ENCODE results near the gene ARNT2.
A peak's percentile ranks its signal among the peaks of the same experiment; 100 is the strongest.

ARNT2 gene

GRCh38 chr15:80526556-80527340, 122.6 kb downstream of the ARNT2 start:
- no peak for DNase-seq

- no peak for DNase-seq
Observed at GRCh38 chr15:80527406-80527805, 123.2 kb downstream of the ARNT2 start.

- DNase-seq, result no peak
Observed at GRCh38 chr15:80527961-80528360, 123.8 kb downstream of the ARNT2 start.

- no peak for DNase-seq
Observed at GRCh38 chr15:80530737-80531365, 126.7 kb downstream of the ARNT2 start.

- DNase-seq, result no peak
Observed at GRCh38 chr15:80531388-80531787, 127.2 kb downstream of the ARNT2 start.

GRCh38 chr15:80531796-80532195, 127.6 kb downstream of the ARNT2 start:
- no peak for DNase-seq

GRCh38 chr15:80533790-80534333, 129.7 kb downstream of the ARNT2 start:
- DNase-seq, result no peak

GRCh38 chr15:80536231-80536630, 132.0 kb downstream of the ARNT2 start:
- DNase-seq, result peak; percentile 4

- DNase-seq, result no peak
Observed at GRCh38 chr15:80536716-80537115, 132.5 kb downstream of the ARNT2 start.

GRCh38 chr15:80545078-80545477, 140.9 kb downstream of the ARNT2 start:
- DNase-seq, result no peak

GRCh38 chr15:80547264-80547663, 143.1 kb downstream of the ARNT2 start:
- no peak for DNase-seq

GRCh38 chr15:80549191-80549590, 145.0 kb downstream of the ARNT2 start:
- no peak for DNase-seq

- no peak for DNase-seq
Observed at GRCh38 chr15:80549654-80550053, 145.5 kb downstream of the ARNT2 start.

- DNase-seq, result no peak
Observed at GRCh38 chr15:80550219-80550907, 146.2 kb downstream of the ARNT2 start.

- peak; percentile 10 for DNase-seq
Observed at GRCh38 chr15:80550908-80551260, 146.7 kb downstream of the ARNT2 start.

GRCh38 chr15:80551348-80551747, 147.2 kb downstream of the ARNT2 start:
- DNase-seq, result no peak

GRCh38 chr15:80554560-80554959, 150.4 kb downstream of the ARNT2 start:
- no peak for DNase-seq

GRCh38 chr15:80556694-80557367, 152.6 kb downstream of the ARNT2 start:
- DNase-seq, result peak; percentile 95

- DNase-seq, result peak; percentile 67
Observed at GRCh38 chr15:80557441-80558234, 153.5 kb downstream of the ARNT2 start.

- no peak for DNase-seq
Observed at GRCh38 chr15:80558631-80559319, 154.6 kb downstream of the ARNT2 start.

GRCh38 chr15:80559320-80559693, 155.1 kb downstream of the ARNT2 start:
- DNase-seq, result no peak

- DNase-seq, result no peak
Observed at GRCh38 chr15:80559761-80560160, 155.6 kb downstream of the ARNT2 start.

All from DMS79 (cell line).